Right renal cortex interstitium (tissue), 3 donors: ENCODE data around the gene RCAN3. TPM values are rescaled to one million over a fixed set of nuclear protein-coding genes. Genes with fewer than 3 reads are reported as not detected.
"Not testable (repeated sequence)": the region's sequence is repeated elsewhere in the genome, so short reads cannot be mapped to it uniquely, and the experiment has no call there.

Source experiments
- DNase-seq, 3 donors: peaks; one replicate each; pipeline ENCODE4 v3.0.0-alpha.2; 2013; ENCODE audit warnings: low read depth in 3 of 3, low spot score in 2 of 3
- polyA plus RNA-seq, 3 donors: library from polyadenylated mRNA; unstranded; fragments of 120-200 nt; gene quantifications; one replicate each; pipeline ENCODE4 v1.2.1, GENCODE V29; 2013; ENCODE audit not compliant: insufficient read length in 3 of 3

Gene RCAN3
- polyA plus RNA-seq, 3 donors = 8.6 to 10.9 (median 10.9) TPM

- no peak for DNase-seq
Measured at GRCh38 chr1:24548070-24548469, 45.4 kb downstream of the RCAN3 start.

- DNase-seq = not testable (repeated sequence)
Measured at GRCh38 chr1:24549210-24549609, 46.6 kb downstream of the RCAN3 start.

GRCh38 chr1:24551290-24551959 is 48.8 kb downstream of the RCAN3 start:
- DNase-seq = no peak

- peak in 1 of 3 donors; percentile 57 for DNase-seq
Measured at GRCh38 chr1:24551960-24552571, 49.4 kb downstream of the RCAN3 start.

- DNase-seq = no peak
Measured at GRCh38 chr1:24553931-24554330, 51.3 kb downstream of the RCAN3 start.

- DNase-seq = no peak
Measured at GRCh38 chr1:24554714-24555113, 52.1 kb downstream of the RCAN3 start.

GRCh38 chr1:24555591-24556413 is 53.2 kb downstream of the RCAN3 start, which contains the start of gene NCMAP:
Gene NCMAP, plus strand, starts transcription at chr1:24556087. Its CDS starts 39,344 bp downstream, at chr1:24595431.
- no peak for DNase-seq

- DNase-seq = no peak
Measured at GRCh38 chr1:24556414-24556795, 53.8 kb downstream of the RCAN3 start.

- no peak for DNase-seq
Measured at GRCh38 chr1:24557220-24557619, 54.6 kb downstream of the RCAN3 start.

GRCh38 chr1:24557711-24558131 is 55.1 kb downstream of the RCAN3 start:
- DNase-seq = no peak

GRCh38 chr1:24558455-24558854 is 55.8 kb downstream of the RCAN3 start:
- DNase-seq = no peak

- DNase-seq = peak in 1 of 3 donors; percentile 61
Measured at GRCh38 chr1:24558902-24559791, 56.5 kb downstream of the RCAN3 start.

- no peak for DNase-seq
Measured at GRCh38 chr1:24560361-24560760, 57.7 kb downstream of the RCAN3 start.

GRCh38 chr1:24562625-24563024 is 60.0 kb downstream of the RCAN3 start:
- DNase-seq = no peak

- DNase-seq = no peak
Measured at GRCh38 chr1:24564695-24565094, 62.1 kb downstream of the RCAN3 start.

- no peak for DNase-seq
Measured at GRCh38 chr1:24566236-24566867, 63.7 kb downstream of the RCAN3 start.

GRCh38 chr1:24567792-24568388 is 65.3 kb downstream of the RCAN3 start:
- DNase-seq = peak in 1 of 3 donors; percentile 36

GRCh38 chr1:24568475-24568874 is 65.8 kb downstream of the RCAN3 start:
- no peak for DNase-seq

GRCh38 chr1:24570265-24571125 is 67.9 kb downstream of the RCAN3 start:
- no peak for DNase-seq
